HEK293 (cell line): ENCODE measurements around the gene CACNG7.

ENCODE experiments used
- BCL11A ChIP-seq: fragments of 450-650 bp; formaldehyde crosslinking; IDR thresholded peaks from 2 replicates; pipeline ENCODE4 v1.5.1; 2016; ENCODE audit warnings: low read depth, missing biosample characterization, missing genetic modification characterization
- ELK4 ChIP-seq: IDR thresholded peaks from 2 replicates; pipeline ENCODE4 v1.6.1; 2011; ENCODE audit warnings: mild to moderate bottlenecking, low read depth, low read length, borderline replicate concordance
- KLF16 ChIP-seq: fragments of 450-650 bp; formaldehyde crosslinking; IDR thresholded peaks from 2 replicates; pipeline ENCODE4 v1.5.1; 2017; ENCODE audit warnings: missing biosample characterization, missing genetic modification characterization
- YY1 ChIP-seq: fragments of 450-650 bp; formaldehyde crosslinking; IDR thresholded peaks from 2 replicates; pipeline ENCODE4 v1.5.1; 2018; ENCODE audit warnings: missing biosample characterization, missing genetic modification characterization
- ZNF184 ChIP-seq: fragments of 450-650 bp; IDR thresholded peaks from 2 replicates; pipeline ENCODE4 v1.5.1; 2018; ENCODE audit warnings: missing biosample characterization, mild to moderate bottlenecking, missing genetic modification characterization
- ZNF223 ChIP-seq: fragments of 450-650 bp; formaldehyde crosslinking; IDR thresholded peaks from 2 replicates; pipeline ENCODE4 v1.5.1; 2016; ENCODE audit warnings: missing biosample characterization, missing genetic modification characterization
- ZNF324 ChIP-seq: fragments of 450-650 bp; formaldehyde crosslinking; IDR thresholded peaks from 2 replicates; pipeline ENCODE4 v1.5.1; 2016; ENCODE audit warnings: missing biosample characterization, missing genetic modification characterization
- ZNF501 ChIP-seq: fragments of 450-650 bp; formaldehyde crosslinking; IDR thresholded peaks from 2 replicates; pipeline ENCODE4 v1.5.1; 2016; ENCODE audit warnings: missing biosample characterization, missing genetic modification characterization
- ZNF596 ChIP-seq: fragments of 450-650 bp; IDR thresholded peaks from 2 replicates; pipeline ENCODE4 v1.5.0; 2018; ENCODE audit warnings: missing biosample characterization, mild to moderate bottlenecking, missing genetic modification characterization, moderate library complexity
- ZNF639 ChIP-seq: fragments of 450-650 bp; formaldehyde crosslinking; IDR thresholded peaks from 2 replicates; pipeline ENCODE4 v1.5.1; 2016; ENCODE audit warnings: missing biosample characterization, missing genetic modification characterization
- ZNF768 ChIP-seq: fragments of 450-650 bp; formaldehyde crosslinking; IDR thresholded peaks from 2 replicates; pipeline ENCODE4 v1.5.1; 2018; ENCODE audit warnings: missing biosample characterization, mild to moderate bottlenecking, missing genetic modification characterization
- TF ChIP-seq, protein P1 (sequence below): fragments of 450-650 bp; formaldehyde crosslinking; IDR thresholded peaks from 2 replicates; pipeline ENCODE4 v1.5.1; 2016; ENCODE audit warnings: missing biosample characterization, missing genetic modification characterization
- TF ChIP-seq, protein P2 (sequence below): fragments of 450-650 bp; formaldehyde crosslinking; IDR thresholded peaks from 2 replicates; pipeline ENCODE4 v1.5.1; 2017; ENCODE audit warnings: missing biosample characterization, missing genetic modification characterization

GRCh38 chr19:53865523-53865917 lies 43.6 kb upstream of the CACNG7 start:
- TF ChIP-seq BCL11A (tag by site-specific recombination) = no peak
- no peak for TF ChIP-seq ZNF223 (tag by site-specific recombination)
- TF ChIP-seq, protein P1, sequence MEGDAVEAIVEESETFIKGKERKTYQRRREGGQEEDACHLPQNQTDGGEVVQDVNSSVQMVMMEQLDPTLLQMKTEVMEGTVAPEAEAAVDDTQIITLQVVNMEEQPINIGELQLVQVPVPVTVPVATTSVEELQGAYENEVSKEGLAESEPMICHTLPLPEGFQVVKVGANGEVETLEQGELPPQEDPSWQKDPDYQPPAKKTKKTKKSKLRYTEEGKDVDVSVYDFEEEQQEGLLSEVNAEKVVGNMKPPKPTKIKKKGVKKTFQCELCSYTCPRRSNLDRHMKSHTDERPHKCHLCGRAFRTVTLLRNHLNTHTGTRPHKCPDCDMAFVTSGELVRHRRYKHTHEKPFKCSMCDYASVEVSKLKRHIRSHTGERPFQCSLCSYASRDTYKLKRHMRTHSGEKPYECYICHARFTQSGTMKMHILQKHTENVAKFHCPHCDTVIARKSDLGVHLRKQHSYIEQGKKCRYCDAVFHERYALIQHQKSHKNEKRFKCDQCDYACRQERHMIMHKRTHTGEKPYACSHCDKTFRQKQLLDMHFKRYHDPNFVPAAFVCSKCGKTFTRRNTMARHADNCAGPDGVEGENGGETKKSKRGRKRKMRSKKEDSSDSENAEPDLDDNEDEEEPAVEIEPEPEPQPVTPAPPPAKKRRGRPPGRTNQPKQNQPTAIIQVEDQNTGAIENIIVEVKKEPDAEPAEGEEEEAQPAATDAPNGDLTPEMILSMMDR (tag by site-specific recombination) = no peak
- TF ChIP-seq, protein P2, sequence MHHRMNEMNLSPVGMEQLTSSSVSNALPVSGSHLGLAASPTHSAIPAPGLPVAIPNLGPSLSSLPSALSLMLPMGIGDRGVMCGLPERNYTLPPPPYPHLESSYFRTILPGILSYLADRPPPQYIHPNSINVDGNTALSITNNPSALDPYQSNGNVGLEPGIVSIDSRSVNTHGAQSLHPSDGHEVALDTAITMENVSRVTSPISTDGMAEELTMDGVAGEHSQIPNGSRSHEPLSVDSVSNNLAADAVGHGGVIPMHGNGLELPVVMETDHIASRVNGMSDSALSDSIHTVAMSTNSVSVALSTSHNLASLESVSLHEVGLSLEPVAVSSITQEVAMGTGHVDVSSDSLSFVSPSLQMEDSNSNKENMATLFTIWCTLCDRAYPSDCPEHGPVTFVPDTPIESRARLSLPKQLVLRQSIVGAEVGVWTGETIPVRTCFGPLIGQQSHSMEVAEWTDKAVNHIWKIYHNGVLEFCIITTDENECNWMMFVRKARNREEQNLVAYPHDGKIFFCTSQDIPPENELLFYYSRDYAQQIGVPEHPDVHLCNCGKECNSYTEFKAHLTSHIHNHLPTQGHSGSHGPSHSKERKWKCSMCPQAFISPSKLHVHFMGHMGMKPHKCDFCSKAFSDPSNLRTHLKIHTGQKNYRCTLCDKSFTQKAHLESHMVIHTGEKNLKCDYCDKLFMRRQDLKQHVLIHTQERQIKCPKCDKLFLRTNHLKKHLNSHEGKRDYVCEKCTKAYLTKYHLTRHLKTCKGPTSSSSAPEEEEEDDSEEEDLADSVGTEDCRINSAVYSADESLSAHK = no peak
- TF ChIP-seq ZNF184 (tag by site-specific recombination) = no peak
- no peak for TF ChIP-seq YY1 (tag by site-specific recombination)
- no peak for TF ChIP-seq KLF16 (tag by site-specific recombination)
- TF ChIP-seq ZNF324 (tag by site-specific recombination) = no peak
- no peak for TF ChIP-seq ELK4
- no peak for TF ChIP-seq ZNF501 (tag by site-specific recombination)
- TF ChIP-seq ZNF639 (tag by site-specific recombination) = no peak
- TF ChIP-seq ZNF596 (tag by site-specific recombination) = no peak
- TF ChIP-seq ZNF768 (tag by site-specific recombination) = no peak
